ENCODE measurements around the gene FOXP1.

- TF ChIP-seq CTCF (IDR thresholded peaks at IDR 0.05) (no peak), POLR2AphosphoS5 (IDR thresholded peaks at IDR 0.05) (no peak)
Measured at GRCh38 chr3:71103430-71103921, 480.1 kb downstream of the FOXP1 start.
